Thyroid gland (tissue), 4 donors: ENCODE measurements around the gene GCC1. TPM values are rescaled to one million over a fixed set of nuclear protein-coding genes. Genes with fewer than 3 reads are reported as not detected.

Experiments used
- DNase-seq, 2 donors: peaks; one replicate each; pipeline ENCODE4 v3.0.0-alpha.2; 2019
- H3K27ac ChIP-seq, 3 donors: fragments of 200-600 bp; sonication (generic); 1 replicate in 2 of 3; 2 replicates in 1 of 3; pipeline ENCODE4 v1.5.1; 2016 to 2019; ENCODE audit warnings: mild to moderate bottlenecking in 1 of 3, moderate library complexity in 1 of 3
- H3K27me3 ChIP-seq: fragments of 200-600 bp; sonication (generic); one replicate; pipeline ENCODE4 v1.5.1; 2019
- H3K36me3 ChIP-seq, 2 donors: fragments of 200-600 bp; sonication (generic); one replicate each; pipeline ENCODE4 v1.5.1; 2016 to 2019
- H3K4me1 ChIP-seq, 2 donors: fragments of 200-600 bp; sonication (generic); one replicate each; pipeline ENCODE4 v1.5.1; 2017 to 2019
- H3K4me3 ChIP-seq, 3 donors: fragments of 200-600 bp; sonication (generic); replicated peaks in 1 of 3; 1 replicate in 2 of 3; 2 replicates in 1 of 3; pipeline ENCODE4 v1.5.1; 2016; ENCODE audit warnings: mild to moderate bottlenecking in 1 of 3
- H3K9me3 ChIP-seq: fragments of 200-600 bp; sonication (generic); one replicate; pipeline ENCODE4 v1.5.1; 2017
- POLR2A ChIP-seq, 2 donors: fragments of 450-650 bp; IDR thresholded peaks; one replicate each; pipeline ENCODE4 v1.6.1; 2017; ENCODE audit warnings: antibody characterized with exemption in 2 of 2, mild to moderate bottlenecking in 2 of 2, moderate library complexity in 1 of 2
- WGBS, 2 donors: methylation state at CpG; one replicate each; pipeline ENCODE4 v1.1.5; 2017; 5-methylcytosine and 5-hydroxymethylcytosine counted together
- intact Hi-C: fragments of 100-400 bp; cut with DNase I; formaldehyde crosslinking; loops from one replicate; pipeline ENCODE4 v1.15.1; 2023
- total RNA-seq, 4 donors: library from RNA; depleted of rRNA; stranded (reverse); fragments of >200 nt; gene quantifications; one replicate each; pipeline ENCODE4 v1.2.3, GENCODE V29; 2016
- TF ChIP-seq, protein P1 (sequence below), 6 experiments: fragments of 200-600 bp in 3 of 6; fragments of 450-650 bp in 3 of 6; sonication (generic) in 3 of 6; IDR thresholded peaks; one replicate each; pipeline ENCODE4 v1.5.1; 2016 to 2019; ENCODE audit warnings: antibody characterized with exemption in 6 of 6, mild to moderate bottlenecking in 2 of 6, inconsistent platforms in 1 of 6, moderate library complexity in 1 of 6

The GCC1 gene
- total RNA-seq, 4 donors from 2014 or later = 15.2 to 19.7 (median 18.0) TPM

GRCh38 chr7:127616724-127617123 is 31.3 kb upstream of the GCC1 start:
- DNase-seq = no peak
- Histone ChIP-seq H3K4me3 (no peak overlapping the region), H3K4me1 (no peaks in the 10 kb centered on the region), H3K27me3 (no peaks in the 10 kb centered on the region), H3K9me3 (no peaks in the 10 kb centered on the region), H3K36me3 (no peaks in the 10 kb centered on the region), H3K27ac (no peak overlapping the region)
- intact Hi-C loops = no loop called here
- 91 to 95% methylated on average over 5 of the region's 5 CpGs for WGBS, 2 donors
- TF ChIP-seq, protein P1, sequence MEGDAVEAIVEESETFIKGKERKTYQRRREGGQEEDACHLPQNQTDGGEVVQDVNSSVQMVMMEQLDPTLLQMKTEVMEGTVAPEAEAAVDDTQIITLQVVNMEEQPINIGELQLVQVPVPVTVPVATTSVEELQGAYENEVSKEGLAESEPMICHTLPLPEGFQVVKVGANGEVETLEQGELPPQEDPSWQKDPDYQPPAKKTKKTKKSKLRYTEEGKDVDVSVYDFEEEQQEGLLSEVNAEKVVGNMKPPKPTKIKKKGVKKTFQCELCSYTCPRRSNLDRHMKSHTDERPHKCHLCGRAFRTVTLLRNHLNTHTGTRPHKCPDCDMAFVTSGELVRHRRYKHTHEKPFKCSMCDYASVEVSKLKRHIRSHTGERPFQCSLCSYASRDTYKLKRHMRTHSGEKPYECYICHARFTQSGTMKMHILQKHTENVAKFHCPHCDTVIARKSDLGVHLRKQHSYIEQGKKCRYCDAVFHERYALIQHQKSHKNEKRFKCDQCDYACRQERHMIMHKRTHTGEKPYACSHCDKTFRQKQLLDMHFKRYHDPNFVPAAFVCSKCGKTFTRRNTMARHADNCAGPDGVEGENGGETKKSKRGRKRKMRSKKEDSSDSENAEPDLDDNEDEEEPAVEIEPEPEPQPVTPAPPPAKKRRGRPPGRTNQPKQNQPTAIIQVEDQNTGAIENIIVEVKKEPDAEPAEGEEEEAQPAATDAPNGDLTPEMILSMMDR (IDR thresholded peaks at IDR 0.05) = no peak
- no peak for TF ChIP-seq POLR2A (IDR thresholded peaks at IDR 0.05)

- Histone ChIP-seq H3K27ac (no peak overlapping the region), H3K9me3 (no peaks in the 10 kb centered on the region), H3K4me3 (no peak overlapping the region), H3K36me3 (no peaks in the 10 kb centered on the region), H3K27me3 (no peaks in the 10 kb centered on the region), H3K4me1 (no peaks in the 10 kb centered on the region)
- TF ChIP-seq, protein P1 (IDR thresholded peaks at IDR 0.05) = no peak
- TF ChIP-seq POLR2A (IDR thresholded peaks at IDR 0.05) = no peak
- WGBS, 2 donors = 94 to 97% methylated on average over 1 of the region's 1 CpG
- DNase-seq = no peak
- intact Hi-C loops = no loop called here
These were observed 26.9 kb upstream of the GCC1 start for GRCh38 chr7:127612263-127612662.

- Histone ChIP-seq H3K9me3 (no peaks in the 10 kb centered on the region), H3K4me3 (no peak overlapping the region), H3K36me3 (no peaks in the 10 kb centered on the region), H3K4me1 (no peaks in the 10 kb centered on the region), H3K27ac (no peak overlapping the region), H3K27me3 (no peaks in the 10 kb centered on the region)
- intact Hi-C loops = no loop called here
- DNase-seq = no peak
- TF ChIP-seq POLR2A (IDR thresholded peaks at IDR 0.05) = no peak
- TF ChIP-seq, protein P1 (IDR thresholded peaks at IDR 0.05) = no peak
- WGBS, 2 donors = 92 to 95% methylated on average over 4 to 6 of the region's 6 CpGs
These were observed 23.9 kb upstream of the GCC1 start for GRCh38 chr7:127609297-127609696.

DNA sequence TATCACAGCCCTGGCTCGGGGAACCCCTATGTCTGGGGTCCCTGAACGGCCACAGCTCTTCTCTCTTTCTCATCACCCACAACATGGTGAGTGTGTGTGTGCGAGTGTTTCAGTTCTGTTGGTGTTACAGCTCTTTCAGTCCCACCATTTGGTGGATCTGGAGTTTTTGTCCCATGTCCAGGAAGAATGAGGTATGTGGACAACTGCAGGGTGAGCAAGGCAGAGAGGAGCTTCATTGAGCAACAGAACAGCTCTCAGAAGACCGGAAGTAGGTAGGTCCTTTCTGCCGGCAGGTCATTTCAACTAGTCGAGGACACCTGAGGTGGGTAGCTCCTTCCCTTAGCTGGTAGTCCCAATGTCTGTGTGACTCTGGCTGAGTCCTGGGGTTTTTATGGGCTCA is 23.1 kb upstream of the GCC1 start:
- intact Hi-C loops = no loop called here
- no peaks in the 10 kb centered on the region for H3K27me3 ChIP-seq
- TF ChIP-seq, protein P1 (IDR thresholded peaks at IDR 0.05) = no peak
- TF ChIP-seq POLR2A (IDR thresholded peaks at IDR 0.05) = no peak
- DNase-seq = no peak
- no peaks in the 10 kb centered on the region for H3K4me1 ChIP-seq
- 86 to 92% methylated on average over 6 of the region's 6 CpGs for WGBS, 2 donors
- H3K9me3 ChIP-seq = no peaks in the 10 kb centered on the region
- H3K27ac ChIP-seq = no peak overlapping the region
- H3K36me3 ChIP-seq = no peaks in the 10 kb centered on the region
- no peak overlapping the region for H3K4me3 ChIP-seq

DNA sequence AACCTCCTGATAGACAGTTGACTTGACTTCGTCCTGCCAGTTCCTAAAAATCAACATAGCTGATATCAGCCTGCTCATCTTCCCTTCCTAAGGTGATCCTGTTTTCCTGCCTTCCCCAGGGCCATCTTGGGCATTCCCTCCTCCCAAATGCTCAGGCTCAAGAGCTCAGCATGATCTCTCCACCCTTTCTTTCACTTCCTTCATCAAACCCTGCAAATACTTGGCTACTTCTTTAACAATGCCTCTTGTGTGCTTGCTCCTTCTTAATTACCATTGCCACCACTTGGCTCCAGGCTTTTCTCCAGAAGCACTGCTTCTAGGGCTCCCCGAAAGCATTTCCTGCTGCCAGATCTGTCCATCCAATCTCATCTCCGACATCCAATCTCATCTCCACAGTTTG is 15.5 kb upstream of the GCC1 start:
- no peaks in the 10 kb centered on the region for H3K36me3 ChIP-seq
- H3K9me3 ChIP-seq = no peaks in the 10 kb centered on the region
- DNase-seq = no peak
- intact Hi-C loops = no loop called here
- no peak overlapping the region for H3K4me3 ChIP-seq
- no peaks in the 10 kb centered on the region for H3K4me1 ChIP-seq
- no peaks in the 10 kb centered on the region for H3K27me3 ChIP-seq
- 60 to 72% methylated on average over 3 of the region's 3 CpGs for WGBS, 2 donors
- no peak overlapping the region for H3K27ac ChIP-seq
- no peak for TF ChIP-seq POLR2A (IDR thresholded peaks at IDR 0.05)

DNA sequence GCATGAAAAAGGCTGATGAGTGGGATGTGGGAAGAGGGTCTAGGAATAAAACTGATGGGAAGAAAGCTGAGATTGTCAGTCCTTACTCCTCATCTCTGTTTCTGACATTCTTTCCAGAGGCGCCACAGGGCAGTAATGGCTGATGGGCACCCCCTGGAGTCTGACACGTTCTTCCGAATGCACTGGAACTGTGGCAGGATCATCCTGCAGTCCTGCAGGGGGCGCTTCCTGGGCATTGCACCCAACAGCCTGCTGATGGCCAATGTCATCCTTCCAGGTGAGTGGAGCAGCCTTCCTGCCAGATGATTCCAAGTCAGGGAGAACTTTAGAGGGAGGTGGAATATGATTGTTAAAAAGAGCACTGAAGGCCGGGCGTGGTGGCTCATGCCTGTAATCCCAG is 12.9 kb upstream of the GCC1 start:
- 56 to 59% methylated on average over 6 of the region's 6 CpGs for WGBS, 2 donors

More for the DNA sequence above, 12.9 kb upstream of the GCC1 start:
- H3K4me1 ChIP-seq = no peaks in the 10 kb centered on the region
- intact Hi-C loops = no loop called here
- H3K4me3 ChIP-seq = no peak overlapping the region
- H3K27ac ChIP-seq = no peak overlapping the region
- H3K27me3 ChIP-seq = no peaks in the 10 kb centered on the region
- no peak for DNase-seq
- no peaks in the 10 kb centered on the region for H3K9me3 ChIP-seq
- no peak for TF ChIP-seq POLR2A (IDR thresholded peaks at IDR 0.05)
- TF ChIP-seq, protein P1 (IDR thresholded peaks at IDR 0.05) = no peak
- no peaks in the 10 kb centered on the region for H3K36me3 ChIP-seq
